Osteoblast (primary cell): ENCODE results near the gene LYPD4. TPM values are rescaled to one million over a fixed set of nuclear protein-coding genes. Genes with fewer than 3 reads are reported as not detected.

Experiments
- DNase-seq: peaks from one replicate; pipeline ENCODE4 v3.0.0; 2011; ENCODE audit warnings: low spot score, mixed read lengths; ENCODE audit not compliant: insufficient read length; ENCODE audit errors: missing footprints
- H2AFZ ChIP-seq: 2 replicates; pipeline ENCODE4 v1.6.0; 2011; ENCODE audit warnings: mild to moderate bottlenecking, low read length
- H3K27ac ChIP-seq: 2 replicates; pipeline ENCODE4 v1.5.1; 2011; ENCODE audit warnings: mild to moderate bottlenecking, low read depth, low read length, moderate library complexity
- H3K27me3 ChIP-seq: 2 replicates; pipeline ENCODE4 v1.6.0; 2012; ENCODE audit warnings: mild to moderate bottlenecking, control low read depth, inconsistent platforms, low read length, moderate library complexity; ENCODE audit not compliant: insufficient read depth
- H3K36me3 ChIP-seq: 2 replicates; pipeline ENCODE4 v1.5.1; 2011; ENCODE audit warnings: mild to moderate bottlenecking, low read length, control low read depth, moderate library complexity; ENCODE audit not compliant: insufficient read depth
- H3K4me1 ChIP-seq: 2 replicates; pipeline ENCODE4 v1.5.1; 2011; ENCODE audit warnings: mild to moderate bottlenecking, low read length, control low read depth, moderate library complexity; ENCODE audit not compliant: insufficient read depth
- H3K4me2 ChIP-seq: 2 replicates; pipeline ENCODE4 v1.6.0; 2011; ENCODE audit warnings: mild to moderate bottlenecking, low read length; ENCODE audit not compliant: insufficient read depth
- H3K4me3 ChIP-seq: fragments of 200-600 bp; sonication (generic); 3 replicates; pipeline ENCODE4 v1.5.1; 2012; ENCODE audit warnings: mild to moderate bottlenecking, low read length, inconsistent platforms; ENCODE audit not compliant: insufficient read depth
- H3K79me2 ChIP-seq: 2 replicates; pipeline ENCODE4 v1.6.0; 2012; ENCODE audit warnings: mild to moderate bottlenecking, low read length, control low read depth, inconsistent platforms; ENCODE audit not compliant: insufficient read depth
- H3K9me3 ChIP-seq: 2 replicates; pipeline ENCODE4 v1.5.1; 2011; ENCODE audit warnings: low read depth, low read length, control low read depth
- H4K20me1 ChIP-seq: 2 replicates; pipeline ENCODE4 v1.6.0; 2012; ENCODE audit warnings: mild to moderate bottlenecking, low read length, control low read depth; ENCODE audit not compliant: insufficient read depth
- total RNA-seq: library from RNA; depleted of rRNA; stranded (reverse); fragments of >200 nt; gene quantifications from 2 replicates; pipeline ENCODE4 v1.2.3, GENCODE V29; 2012
- TF ChIP-seq, protein P1 (sequence below): IDR thresholded peaks from 2 replicates; pipeline ENCODE4 v1.5.1; 2011; ENCODE audit warnings: mild to moderate bottlenecking, low read depth, low read length, moderate library complexity; ENCODE audit errors: extremely low read depth

The LYPD4 gene
- total RNA-seq, 1 donor = not detected

DNA sequence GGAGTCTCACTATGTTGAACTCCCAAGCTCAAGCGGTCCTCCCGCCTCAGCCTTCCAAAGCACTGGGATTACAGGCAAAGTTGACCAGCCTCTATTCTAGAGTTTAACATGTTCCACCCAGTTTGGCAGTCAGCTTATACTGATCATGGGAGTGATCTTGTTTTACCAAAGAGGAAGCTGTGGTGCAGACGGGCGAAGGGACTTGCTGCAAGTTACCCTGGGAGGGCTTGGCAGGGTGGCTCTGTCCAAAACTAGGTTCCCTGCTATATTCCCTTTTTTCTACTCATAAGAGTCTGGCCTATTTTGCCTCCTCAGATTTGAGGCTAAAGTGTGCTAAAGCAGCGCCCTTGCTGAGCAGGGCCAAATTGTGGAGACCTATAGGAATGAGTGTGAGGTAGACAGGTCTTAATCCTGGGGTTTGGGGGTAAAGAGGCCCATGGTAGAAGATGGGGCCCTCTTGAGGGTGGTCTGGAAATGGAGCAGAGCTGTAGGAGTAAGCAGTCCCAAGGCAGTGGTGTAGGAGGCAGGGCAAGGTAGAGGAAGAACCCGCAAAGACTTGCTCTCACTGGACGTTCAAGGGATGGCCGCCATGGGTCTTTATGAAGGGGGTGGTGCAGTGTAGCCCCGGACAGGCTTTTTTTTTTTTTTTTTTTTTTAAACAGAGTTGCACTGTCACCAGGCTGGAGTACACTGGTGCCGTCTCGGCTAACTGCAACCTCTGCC, 18.9 kb upstream of the LYPD4 start:
- H3K4me1 ChIP-seq = peaks cover 28% of the 10 kb centered on the region
- no peaks in the 10 kb centered on the region for H3K27me3 ChIP-seq
- H4K20me1 ChIP-seq = peaks cover 64% of the 10 kb centered on the region
- peaks cover 78% of the 10 kb centered on the region for H3K79me2 ChIP-seq
- H3K27ac ChIP-seq = no peak overlapping the region
- no peaks in the 10 kb centered on the region for H3K9me3 ChIP-seq
- no peak for DNase-seq
- H3K4me2 ChIP-seq = peak overlapping the region; percentile 97
- H3K4me3 ChIP-seq = no peak overlapping the region
- TF ChIP-seq, protein P1, sequence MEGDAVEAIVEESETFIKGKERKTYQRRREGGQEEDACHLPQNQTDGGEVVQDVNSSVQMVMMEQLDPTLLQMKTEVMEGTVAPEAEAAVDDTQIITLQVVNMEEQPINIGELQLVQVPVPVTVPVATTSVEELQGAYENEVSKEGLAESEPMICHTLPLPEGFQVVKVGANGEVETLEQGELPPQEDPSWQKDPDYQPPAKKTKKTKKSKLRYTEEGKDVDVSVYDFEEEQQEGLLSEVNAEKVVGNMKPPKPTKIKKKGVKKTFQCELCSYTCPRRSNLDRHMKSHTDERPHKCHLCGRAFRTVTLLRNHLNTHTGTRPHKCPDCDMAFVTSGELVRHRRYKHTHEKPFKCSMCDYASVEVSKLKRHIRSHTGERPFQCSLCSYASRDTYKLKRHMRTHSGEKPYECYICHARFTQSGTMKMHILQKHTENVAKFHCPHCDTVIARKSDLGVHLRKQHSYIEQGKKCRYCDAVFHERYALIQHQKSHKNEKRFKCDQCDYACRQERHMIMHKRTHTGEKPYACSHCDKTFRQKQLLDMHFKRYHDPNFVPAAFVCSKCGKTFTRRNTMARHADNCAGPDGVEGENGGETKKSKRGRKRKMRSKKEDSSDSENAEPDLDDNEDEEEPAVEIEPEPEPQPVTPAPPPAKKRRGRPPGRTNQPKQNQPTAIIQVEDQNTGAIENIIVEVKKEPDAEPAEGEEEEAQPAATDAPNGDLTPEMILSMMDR = no peak
- no peak overlapping the region for H2AFZ ChIP-seq
- H3K36me3 ChIP-seq = peaks cover 67% of the 10 kb centered on the region

DNA sequence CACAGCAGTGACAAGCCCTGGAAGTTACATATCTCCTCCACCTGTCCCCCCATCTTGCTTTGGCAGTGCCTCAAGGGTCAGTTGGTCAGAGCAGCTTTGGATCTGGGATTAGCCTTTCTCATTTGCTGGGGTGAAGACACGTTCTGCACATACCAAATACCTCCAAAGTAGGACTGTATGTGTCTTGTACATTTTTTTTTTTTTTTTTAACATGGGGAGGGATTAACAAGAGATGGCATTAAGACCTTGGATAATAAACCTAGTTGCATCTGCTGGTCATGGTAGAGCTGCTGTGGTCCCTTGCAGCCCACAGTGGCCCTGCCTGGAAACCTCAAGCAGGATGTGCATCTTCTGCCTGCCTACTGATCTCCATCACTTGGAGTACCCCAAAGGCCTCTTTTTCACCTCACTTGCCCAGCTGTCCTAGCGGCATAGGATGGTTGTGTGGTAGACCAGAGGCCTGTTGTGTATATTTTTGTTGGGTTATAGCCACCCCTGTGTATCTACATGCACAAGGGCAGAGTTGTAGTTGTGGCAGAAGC, 18.0 kb upstream of the LYPD4 start:
- peaks cover 28% of the 10 kb centered on the region for H3K4me1 ChIP-seq
- H3K36me3 ChIP-seq = peaks cover 58% of the 10 kb centered on the region
- peaks cover 56% of the 10 kb centered on the region for H4K20me1 ChIP-seq
- H3K27me3 ChIP-seq = peaks cover 3% of the 10 kb centered on the region
- DNase-seq = peak; percentile 76
- peak overlapping the region; percentile 97 for H3K4me2 ChIP-seq
- H3K9me3 ChIP-seq = no peaks in the 10 kb centered on the region
- peaks cover 70% of the 10 kb centered on the region for H3K79me2 ChIP-seq
- TF ChIP-seq, protein P1 = no peak
- peak overlapping the region; percentile 24 for H3K4me3 ChIP-seq
- H2AFZ ChIP-seq = no peak overlapping the region
- H3K27ac ChIP-seq = no peak overlapping the region

DNA sequence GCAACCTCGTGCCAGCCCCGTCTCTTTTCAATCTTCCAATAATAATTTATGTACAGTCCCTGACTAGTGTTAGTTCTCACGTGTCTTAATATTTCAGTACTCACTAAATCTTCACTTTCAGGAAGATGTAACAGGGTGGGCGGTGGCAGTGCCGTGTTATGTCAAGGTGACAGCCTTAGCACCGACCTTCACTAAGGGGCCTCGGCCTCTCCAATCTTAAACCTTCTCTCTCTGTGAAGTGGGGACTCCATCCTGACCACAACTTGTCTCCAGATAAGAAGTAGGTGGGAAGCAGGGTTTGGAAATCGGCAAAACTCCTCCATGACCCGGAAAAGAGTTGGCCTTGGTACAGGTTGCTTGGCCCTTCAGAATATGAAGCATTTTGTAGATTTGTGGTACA, 17.4 kb upstream of the LYPD4 start:
- DNase-seq = peak; percentile 77
- H3K4me3 ChIP-seq = peak overlapping the region; percentile 93
- no peaks in the 10 kb centered on the region for H3K9me3 ChIP-seq
- H3K4me1 ChIP-seq = peaks cover 28% of the 10 kb centered on the region
- TF ChIP-seq, protein P1 = no peak
- no peak overlapping the region for H3K27ac ChIP-seq
- H3K4me2 ChIP-seq = peak overlapping the region; percentile 97
- no peak overlapping the region for H2AFZ ChIP-seq
- H3K27me3 ChIP-seq = peaks cover 3% of the 10 kb centered on the region
- peaks cover 50% of the 10 kb centered on the region for H4K20me1 ChIP-seq
- H3K79me2 ChIP-seq = peaks cover 63% of the 10 kb centered on the region
- peaks cover 56% of the 10 kb centered on the region for H3K36me3 ChIP-seq

DNA sequence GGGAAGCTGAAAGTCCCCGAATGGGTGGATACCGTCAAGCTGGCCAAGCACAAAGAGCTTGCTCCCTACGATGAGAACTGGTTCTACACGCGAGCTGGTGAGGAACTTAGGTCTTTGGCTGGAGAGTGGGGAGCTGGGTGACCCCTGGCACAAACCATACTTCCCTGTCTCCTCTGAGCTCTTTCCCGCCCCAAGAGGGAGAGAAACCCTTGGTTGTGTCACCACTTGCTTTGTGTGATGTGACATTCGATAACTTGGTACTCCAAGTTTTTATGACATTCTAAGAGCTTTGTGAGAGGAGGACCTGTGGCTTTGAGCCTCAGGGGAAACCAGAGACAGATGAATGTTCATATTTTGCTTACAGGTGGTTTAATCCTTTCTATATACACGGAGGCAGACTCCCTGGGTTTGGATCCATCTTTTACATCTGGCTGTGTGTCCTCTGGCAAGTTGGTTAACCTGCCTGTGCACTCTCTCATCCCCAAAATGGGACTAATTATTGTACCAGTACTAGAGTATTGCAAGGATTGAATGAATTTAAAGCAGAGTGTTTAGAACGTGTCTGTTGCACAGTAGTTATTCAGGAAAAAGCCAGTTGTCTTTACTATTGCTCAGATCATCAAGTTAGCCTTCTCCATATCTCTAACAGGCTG, 16.8 kb upstream of the LYPD4 start:
- H3K9me3 ChIP-seq = no peaks in the 10 kb centered on the region
- H3K4me3 ChIP-seq = peak overlapping the region; percentile 93
- H3K4me2 ChIP-seq = peak overlapping the region; percentile 97
- H3K4me1 ChIP-seq = peaks cover 28% of the 10 kb centered on the region
- DNase-seq = no peak
- H3K27ac ChIP-seq = peak overlapping the region; percentile 95
- peaks cover 3% of the 10 kb centered on the region for H3K27me3 ChIP-seq
- H2AFZ ChIP-seq = no peak overlapping the region
- H4K20me1 ChIP-seq = peaks cover 46% of the 10 kb centered on the region
- H3K79me2 ChIP-seq = peaks cover 59% of the 10 kb centered on the region
- TF ChIP-seq, protein P1 = no peak
- H3K36me3 ChIP-seq = peaks cover 52% of the 10 kb centered on the region
